Measurements from ENCODE around the gene ACADM.

GRCh38 chr1:75742047-75742625, 17.6 kb downstream of the ACADM start:
- TF ChIP-seq, protein P1, sequence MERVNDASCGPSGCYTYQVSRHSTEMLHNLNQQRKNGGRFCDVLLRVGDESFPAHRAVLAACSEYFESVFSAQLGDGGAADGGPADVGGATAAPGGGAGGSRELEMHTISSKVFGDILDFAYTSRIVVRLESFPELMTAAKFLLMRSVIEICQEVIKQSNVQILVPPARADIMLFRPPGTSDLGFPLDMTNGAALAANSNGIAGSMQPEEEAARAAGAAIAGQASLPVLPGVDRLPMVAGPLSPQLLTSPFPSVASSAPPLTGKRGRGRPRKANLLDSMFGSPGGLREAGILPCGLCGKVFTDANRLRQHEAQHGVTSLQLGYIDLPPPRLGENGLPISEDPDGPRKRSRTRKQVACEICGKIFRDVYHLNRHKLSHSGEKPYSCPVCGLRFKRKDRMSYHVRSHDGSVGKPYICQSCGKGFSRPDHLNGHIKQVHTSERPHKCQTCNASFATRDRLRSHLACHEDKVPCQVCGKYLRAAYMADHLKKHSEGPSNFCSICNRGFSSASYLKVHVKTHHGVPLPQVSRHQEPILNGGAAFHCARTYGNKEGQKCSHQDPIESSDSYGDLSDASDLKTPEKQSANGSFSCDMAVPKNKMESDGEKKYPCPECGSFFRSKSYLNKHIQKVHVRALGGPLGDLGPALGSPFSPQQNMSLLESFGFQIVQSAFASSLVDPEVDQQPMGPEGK (CRISPR knock-in tag; IDR thresholded peaks at IDR 0.05; ENCODE audit: borderline replicate concordance) = no peak
- TF ChIP-seq SNAI2 (CRISPR knock-in tag; IDR thresholded peaks at IDR 0.05) = no peak
- no peak for TF ChIP-seq PPARA (CRISPR knock-in tag; IDR thresholded peaks at IDR 0.05; ENCODE audit: borderline replicate concordance)
- TF ChIP-seq ZNF70 (CRISPR knock-in tag; IDR thresholded peaks at IDR 0.05) = no peak
- TF ChIP-seq GLIS3 (CRISPR knock-in tag; IDR thresholded peaks at IDR 0.05) = no peak
- no peak for TF ChIP-seq RARB (CRISPR knock-in tag; IDR thresholded peaks at IDR 0.05)
- no peak for TF ChIP-seq TSHZ2 (CRISPR knock-in tag; IDR thresholded peaks at IDR 0.05)
- no peak for TF ChIP-seq OSR1 (CRISPR knock-in tag; IDR thresholded peaks at IDR 0.05)
- TF ChIP-seq ZFP30 (CRISPR knock-in tag; IDR thresholded peaks at IDR 0.05) = no peak
- TF ChIP-seq ZC3H10 (CRISPR knock-in tag; IDR thresholded peaks at IDR 0.05) = no peak
- no peak for TF ChIP-seq ZFP3 (CRISPR knock-in tag; IDR thresholded peaks at IDR 0.05)
